ENCODE measurements around the gene ZNF98.

ZNF98 gene

GRCh38 chr19:22422211-22422610 is at the start of gene ZNF98:
Gene ZNF98 (minus strand): TSS chr19:22422346. CDS start chr19:22422224, 122 bp downstream.
- DNase-seq: no peak

DNA sequence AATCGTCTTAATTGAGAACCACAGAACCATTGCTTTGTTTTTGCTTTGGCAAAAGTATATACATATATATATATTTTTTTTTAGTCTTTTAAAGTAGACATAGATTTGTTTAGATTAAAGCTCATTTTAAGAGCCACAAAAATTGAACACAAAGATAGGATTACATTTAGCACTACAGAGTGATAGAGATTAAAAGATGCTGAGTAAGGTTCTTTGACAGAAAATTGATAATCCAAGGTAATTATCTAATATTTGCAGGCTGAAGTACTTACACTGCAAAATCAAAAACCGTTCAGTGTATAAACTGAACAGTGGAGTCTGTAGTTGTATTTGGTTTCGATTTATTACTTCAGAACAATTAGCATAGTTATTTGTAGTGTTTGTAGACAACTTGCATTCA is 24.5 kb upstream of the ZNF98 start:
- DNase-seq: no peak

- DNase-seq: no peak
Measured at GRCh38 chr19:22438011-22438410, 15.9 kb upstream of the ZNF98 start.

GRCh38 chr19:22427960-22428913 is 6.1 kb upstream of the ZNF98 start:
- DNase-seq: no peak

- no peak for DNase-seq
Measured at GRCh38 chr19:22427547-22427946, 5.4 kb upstream of the ZNF98 start.

- no peak for DNase-seq
Measured at GRCh38 chr19:22426901-22427300, 4.8 kb upstream of the ZNF98 start.

DNA sequence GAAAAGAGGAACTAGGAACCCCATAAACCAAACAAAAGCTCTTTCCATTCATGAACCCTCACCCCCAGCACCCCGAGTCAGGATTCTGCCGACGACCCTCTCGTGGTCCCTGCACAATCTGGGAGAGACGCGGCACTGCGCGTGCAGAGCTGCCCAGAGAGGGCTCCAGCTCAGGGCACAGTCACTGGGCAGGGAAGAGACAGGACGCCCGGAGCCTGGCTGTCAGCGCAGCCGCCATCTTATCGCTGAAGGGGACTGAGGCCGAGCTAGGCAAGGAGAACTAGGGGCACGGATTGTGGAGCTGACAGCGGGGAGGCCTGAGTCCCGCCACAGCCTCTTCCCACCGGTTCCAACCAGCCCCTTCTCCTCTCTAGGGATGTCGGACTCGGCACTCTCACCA is 349 bp downstream of the ZNF98 start:
- DNase-seq: no peak

GRCh38 chr19:22354665-22355064 is 67.5 kb downstream of the ZNF98 start:
- no peak for DNase-seq

All from activated CD4-positive, alpha-beta T cell treated with anti-CD3 and anti-CD28 coated beads, Interleukin-10, Interleukin-2, amounts not matched to agents 100 ng/mL and 50 ng/mL, durations not matched to agents 16 hours and 8 hours (primary cell).